ENCODE measurements around the gene EPO.
"Not testable (repeated sequence)": the region's sequence is repeated elsewhere in the genome, so short reads cannot be mapped to it uniquely, and the experiment has no call there.

The EPO gene

DNA sequence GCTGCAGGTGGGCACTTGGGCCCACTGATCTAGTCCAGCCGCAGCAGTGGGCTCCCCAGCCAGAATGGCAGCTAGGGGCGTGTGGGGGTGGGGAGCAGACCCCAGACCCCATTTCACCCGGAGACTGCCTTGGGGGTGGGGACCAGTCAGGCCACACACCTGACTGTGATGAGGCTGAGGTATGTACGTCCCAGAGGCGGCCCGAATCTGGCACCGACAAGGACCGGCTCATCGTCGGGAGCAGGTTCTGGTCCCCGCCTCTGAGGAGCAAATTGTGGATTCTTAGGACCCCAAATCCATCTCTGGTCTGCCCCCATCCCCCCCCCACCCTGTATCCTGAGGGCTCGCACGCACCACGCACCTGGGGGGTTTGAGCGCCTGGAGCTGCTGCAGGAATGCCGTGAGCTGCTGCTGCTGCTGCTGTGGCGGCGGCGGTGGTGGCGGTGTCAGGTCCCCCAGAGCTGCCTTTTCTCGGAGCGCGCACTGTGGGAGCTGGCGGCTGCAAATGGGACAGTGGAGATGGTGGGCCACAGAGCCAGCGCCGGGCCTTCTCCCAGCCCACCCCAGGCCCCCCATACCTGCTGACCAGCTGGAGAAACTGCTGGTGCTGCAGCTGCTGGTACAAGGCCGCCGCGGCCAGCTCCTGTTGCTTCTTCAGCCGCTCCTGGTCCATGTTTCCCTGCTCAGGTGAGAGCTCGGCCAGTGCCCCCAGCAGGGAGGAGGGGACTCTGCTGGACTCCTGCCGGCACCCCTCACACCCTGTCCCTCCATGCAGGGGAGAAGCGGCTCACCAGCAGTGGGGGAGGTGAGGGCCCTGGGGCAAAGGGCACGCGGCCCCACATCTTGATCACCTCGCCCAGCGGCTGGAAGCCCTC is 36.4 kb upstream of the EPO start:
- DNase-seq = no peak

DNA sequence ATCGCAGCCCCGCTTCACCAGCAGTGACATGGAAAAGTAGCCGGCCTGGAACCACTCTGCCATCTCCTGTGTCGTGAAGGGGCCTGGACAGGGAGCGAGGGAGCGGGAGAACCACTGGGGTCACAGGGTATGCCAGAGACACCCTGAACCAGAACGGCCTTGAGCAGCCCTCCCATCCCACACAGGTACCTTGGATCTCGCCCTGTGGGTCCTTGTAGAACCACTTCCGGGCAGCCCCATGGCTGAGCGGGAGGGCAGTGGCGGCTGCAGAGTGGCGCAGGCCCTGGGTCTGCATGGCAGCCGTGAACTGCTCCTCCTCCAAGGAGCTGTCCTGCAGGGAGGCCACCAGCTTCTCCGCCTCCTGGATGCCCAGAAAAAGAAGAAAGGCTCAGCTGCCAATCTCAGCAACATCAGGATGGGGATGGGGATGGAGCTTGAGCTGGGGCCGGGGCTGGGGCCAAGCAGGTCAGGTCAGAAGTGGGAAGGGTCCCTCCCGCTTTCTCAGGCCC is 35.7 kb upstream of the EPO start:
- DNase-seq = no peak

- DNase-seq = no peak
Measured at GRCh38 chr7:100685049-100685605, 35.1 kb upstream of the EPO start.

DNA sequence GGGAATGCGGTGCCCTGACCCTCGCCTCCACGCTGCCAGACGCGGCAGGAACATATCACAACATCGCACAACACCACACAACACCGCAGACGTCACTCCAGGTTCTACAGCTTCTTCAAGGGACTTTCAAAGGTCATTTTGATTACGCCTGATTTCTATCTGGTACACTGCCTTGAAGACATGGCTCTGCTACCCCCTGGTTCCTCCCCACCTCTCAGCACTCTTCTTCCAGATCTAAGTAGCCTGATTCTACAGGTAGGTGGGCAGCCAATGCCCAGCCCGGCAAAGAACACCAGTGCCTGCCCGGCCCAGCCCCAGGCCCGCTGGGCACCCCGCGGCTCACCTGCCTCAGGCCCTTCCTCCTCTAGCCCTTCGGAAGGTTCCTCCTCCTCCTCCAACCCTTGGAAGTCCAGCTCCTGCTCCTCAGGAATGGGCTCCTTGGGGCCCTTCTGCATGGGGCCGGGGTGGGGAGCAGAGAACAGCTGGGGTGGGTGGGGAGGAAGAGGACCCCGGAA is 34.6 kb upstream of the EPO start:
- DNase-seq = no peak

- DNase-seq = no peak
Measured at GRCh38 chr7:100686201-100686821, 34.0 kb upstream of the EPO start.

DNA sequence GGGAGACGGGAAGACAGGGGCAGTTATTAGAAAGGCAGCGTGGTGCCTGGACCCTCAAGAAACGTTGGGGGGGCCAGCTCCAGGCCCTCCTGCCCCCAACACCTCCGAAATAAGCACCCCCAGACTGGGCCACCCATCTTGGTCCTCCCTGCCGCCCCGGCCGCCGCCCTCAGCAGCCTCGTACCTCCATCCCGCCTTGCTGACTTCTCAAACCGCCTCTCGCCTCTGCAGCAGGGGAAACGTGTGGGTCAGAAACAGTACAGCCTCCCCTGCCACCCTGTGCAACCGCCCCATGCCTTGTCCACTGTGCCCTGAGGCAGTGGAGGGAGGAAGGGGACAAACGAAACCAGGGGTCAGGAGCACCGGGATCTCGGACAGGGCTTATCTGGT is 33.5 kb upstream of the EPO start:
- no peak for DNase-seq

DNA sequence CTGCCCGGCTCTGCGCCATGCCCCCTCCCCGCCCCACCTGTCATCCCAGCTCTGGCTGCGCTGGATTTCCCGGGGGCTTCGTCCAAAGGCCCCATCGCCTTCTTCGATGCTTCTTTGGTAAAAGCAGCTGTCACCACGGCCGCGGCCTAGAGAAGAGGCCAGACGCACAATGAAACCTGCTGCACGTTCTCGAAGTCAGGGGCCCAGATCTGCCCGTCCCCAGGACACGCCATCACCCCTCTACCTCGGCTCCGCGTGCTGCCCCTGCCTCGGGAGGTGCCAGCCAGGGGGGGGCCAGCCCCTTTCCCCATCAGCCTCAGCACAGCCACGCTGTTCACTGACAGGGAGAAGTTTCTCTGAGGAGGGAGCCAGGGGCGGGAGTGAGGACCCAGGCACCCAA is 33.0 kb upstream of the EPO start:
- DNase-seq = no peak

DNA sequence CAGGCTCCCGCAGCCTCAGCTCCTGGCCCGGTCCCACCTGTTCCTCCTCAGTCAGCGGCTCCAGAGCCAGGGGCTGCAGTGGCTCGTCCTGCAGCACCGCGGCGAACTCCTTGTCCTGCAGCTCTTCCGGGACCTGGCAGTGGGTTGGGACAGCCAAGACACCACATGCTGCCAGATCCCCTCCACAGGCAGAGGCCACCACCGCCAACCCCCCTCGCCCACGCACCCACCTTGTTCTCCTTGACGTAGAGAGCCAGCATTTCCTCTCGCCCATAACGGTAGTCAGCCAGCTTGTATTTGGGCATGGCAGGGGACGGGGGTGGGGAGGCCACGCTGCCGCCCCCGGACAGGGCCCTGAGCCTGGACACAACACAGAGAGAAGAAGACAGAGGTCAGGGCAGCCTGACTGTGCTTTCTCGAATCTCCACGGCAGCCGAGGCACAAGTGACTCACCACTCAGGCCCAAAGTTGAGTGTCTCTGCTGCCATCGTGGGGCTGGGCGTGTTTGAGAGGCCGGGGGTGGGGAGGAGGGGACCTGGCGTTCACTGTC is 32.4 kb upstream of the EPO start:
- DNase-seq = no peak

DNA sequence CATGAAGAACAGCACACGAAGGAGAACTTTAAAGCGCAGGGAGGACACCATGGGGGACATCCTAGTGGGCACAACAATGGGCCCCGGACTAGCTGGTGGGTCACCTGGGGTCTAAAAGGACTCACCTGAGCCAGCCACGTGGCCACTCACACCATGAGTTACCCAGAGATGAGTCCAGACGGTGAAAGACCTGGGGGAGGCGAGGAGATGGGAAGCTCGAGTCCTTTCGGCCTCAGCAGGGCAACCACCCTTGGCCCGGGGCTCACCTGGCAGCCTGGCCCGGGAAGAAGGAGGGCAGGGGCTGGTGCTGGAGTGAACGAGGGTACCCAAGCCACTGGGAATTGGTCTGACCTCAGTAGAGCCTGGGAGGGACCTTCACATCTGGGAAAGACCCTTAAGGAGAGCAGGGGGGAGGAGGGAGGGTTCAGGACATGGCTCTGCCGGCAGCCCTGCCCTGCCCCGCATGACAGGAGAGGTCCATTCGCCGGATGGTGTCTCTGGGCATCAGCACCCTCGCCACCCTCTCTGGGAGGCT is 31.9 kb upstream of the EPO start:
- DNase-seq = no peak

- no peak for DNase-seq
Measured at GRCh38 chr7:100689230-100690135, 30.8 kb upstream of the EPO start.

- DNase-seq = no peak
Measured at GRCh38 chr7:100691676-100692577, 28.3 kb upstream of the EPO start.

GRCh38 chr7:100692578-100692961 is 27.7 kb upstream of the EPO start:
- no peak for DNase-seq

GRCh38 chr7:100693312-100694097 is 26.8 kb upstream of the EPO start:
- DNase-seq = no peak

- no peak for DNase-seq
Measured at GRCh38 chr7:100694098-100694745, 26.0 kb upstream of the EPO start, which contains the start of gene GIGYF1. Gene GIGYF1, minus strand, starts transcription at chr7:100694250. Its CDS starts 6,012 bp downstream, at chr7:100688238.

GRCh38 chr7:100696123-100696521 is 24.1 kb upstream of the EPO start:
- DNase-seq = no peak

DNA sequence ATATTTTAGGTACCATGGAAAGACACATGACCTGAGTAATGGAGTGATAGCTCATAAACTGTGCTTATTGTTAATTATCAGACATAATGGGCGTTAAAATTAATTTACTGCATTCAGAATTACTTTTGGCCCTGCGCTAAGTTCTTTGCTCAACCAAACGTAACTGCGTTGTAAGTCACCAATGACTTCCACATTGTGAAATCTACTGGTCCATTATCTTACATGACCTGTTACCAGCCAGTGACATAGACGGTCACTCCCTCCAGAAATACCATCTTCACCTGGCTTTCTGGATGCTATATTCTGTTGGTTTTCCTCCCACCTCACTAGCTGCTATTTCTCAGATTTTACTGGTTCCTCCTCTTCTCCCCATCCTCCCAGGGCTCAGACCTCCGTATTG is 21.2 kb upstream of the EPO start:
- DNase-seq = no peak

- not testable (repeated sequence) for DNase-seq
Measured at GRCh38 chr7:100701089-100701488, 19.2 kb upstream of the EPO start.

DNA sequence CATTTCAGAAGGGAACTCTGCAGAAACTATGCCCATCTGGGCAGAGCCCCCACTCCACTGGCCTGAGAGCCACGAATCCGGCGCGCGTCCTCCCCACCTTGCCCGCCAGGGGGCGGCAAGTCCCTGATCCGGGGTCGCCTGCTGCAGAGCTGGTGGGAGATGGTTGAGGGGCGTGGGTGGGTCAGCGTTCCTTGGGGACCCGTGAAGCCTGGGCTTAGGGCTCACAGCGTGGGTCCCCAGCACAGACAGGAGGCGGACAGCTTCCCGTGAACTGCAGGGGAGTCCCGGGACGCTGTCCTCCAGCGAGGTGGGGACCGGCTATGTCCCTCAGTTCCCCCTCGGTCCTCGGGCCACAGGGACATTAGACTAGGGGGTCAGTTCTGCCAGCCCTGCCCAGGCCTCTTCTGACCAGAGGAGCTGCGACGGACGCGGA is 14.9 kb upstream of the EPO start:
- DNase-seq = no peak
